Activated B cell treated with CpG ODN at 0.5 μM for 24 hours (primary cell): ENCODE results near the gene PLIN5. TPM values are rescaled to one million over a fixed set of nuclear protein-coding genes. Genes with fewer than 3 reads are reported as not detected.

Source experiments
- ATAC-seq: fragments of 200-7000 bp; cut with Tn5 transposase; one replicate; pipeline ENCODE4 v1.10.0; 2021; ENCODE audit warnings: low read depth, mild to moderate bottlenecking, moderate library complexity
- CTCF ChIA-PET: fragments of 350-600 bp; sonication (Branson Sonifier 250); formaldehyde crosslinking; loops from one replicate; lab custom pipeline; 2021; ENCODE audit warnings: antibody characterized with exemption; lab: Charles Lee
- POLR2A ChIA-PET: fragments of 350-600 bp; sonication (Branson Sonifier 250); formaldehyde crosslinking; loops from one replicate; lab custom pipeline; 2021; ENCODE audit warnings: antibody characterized with exemption; lab: Charles Lee
- DNase-seq: peaks from one replicate; pipeline ENCODE4 v3.0.0; 2022
- H3K27ac Mint-ChIP-seq: one replicate; pipeline ENCODE4 v1.8.0; 2020; ENCODE audit warnings: mixed read lengths
- H3K27me3 Mint-ChIP-seq: one replicate; pipeline ENCODE4 v1.8.0; 2021; ENCODE audit warnings: mixed read lengths
- H3K36me3 Mint-ChIP-seq: one replicate; pipeline ENCODE4 v1.8.0; 2021; ENCODE audit warnings: low read depth, mixed read lengths
- H3K4me1 Mint-ChIP-seq: one replicate; pipeline ENCODE4 v1.8.0; 2021; ENCODE audit warnings: mixed read lengths
- H3K4me3 Mint-ChIP-seq: one replicate; pipeline ENCODE4 v1.8.0; 2020; ENCODE audit warnings: mild to moderate bottlenecking, mixed read lengths
- H3K9me3 Mint-ChIP-seq: one replicate; pipeline ENCODE4 v1.8.0; 2020; ENCODE audit warnings: mixed read lengths
- intact Hi-C: fragments of 100-400 bp; cut with micrococcal nuclease; formaldehyde crosslinking; loops from one replicate; pipeline ENCODE4 v1.15.1; 2024
- total RNA-seq: library from RNA; stranded (reverse); gene quantifications from 2 replicates; pipeline ENCODE4 v1.2.3, GENCODE V29; 2022
- TF ChIP-seq, protein P1 (sequence below): fragments of 200-600 bp; IDR thresholded peaks from one replicate; pipeline ENCODE4 v1.8.0; 2022; ENCODE audit warnings: antibody characterized with exemption, mild to moderate bottlenecking

The PLIN5 gene
- total RNA-seq, 1 donor from 2014 or later, result 0.33 TPM

- POLR2A ChIA-PET, result no interaction called here
- Mint-ChIP-seq H3K4me1 (no peaks in the 10 kb centered on the region), H3K27me3 (no peaks in the 10 kb centered on the region)
Measured at GRCh38 chr19:4493929-4494690, 40.9 kb downstream of the PLIN5 start.

DNA sequence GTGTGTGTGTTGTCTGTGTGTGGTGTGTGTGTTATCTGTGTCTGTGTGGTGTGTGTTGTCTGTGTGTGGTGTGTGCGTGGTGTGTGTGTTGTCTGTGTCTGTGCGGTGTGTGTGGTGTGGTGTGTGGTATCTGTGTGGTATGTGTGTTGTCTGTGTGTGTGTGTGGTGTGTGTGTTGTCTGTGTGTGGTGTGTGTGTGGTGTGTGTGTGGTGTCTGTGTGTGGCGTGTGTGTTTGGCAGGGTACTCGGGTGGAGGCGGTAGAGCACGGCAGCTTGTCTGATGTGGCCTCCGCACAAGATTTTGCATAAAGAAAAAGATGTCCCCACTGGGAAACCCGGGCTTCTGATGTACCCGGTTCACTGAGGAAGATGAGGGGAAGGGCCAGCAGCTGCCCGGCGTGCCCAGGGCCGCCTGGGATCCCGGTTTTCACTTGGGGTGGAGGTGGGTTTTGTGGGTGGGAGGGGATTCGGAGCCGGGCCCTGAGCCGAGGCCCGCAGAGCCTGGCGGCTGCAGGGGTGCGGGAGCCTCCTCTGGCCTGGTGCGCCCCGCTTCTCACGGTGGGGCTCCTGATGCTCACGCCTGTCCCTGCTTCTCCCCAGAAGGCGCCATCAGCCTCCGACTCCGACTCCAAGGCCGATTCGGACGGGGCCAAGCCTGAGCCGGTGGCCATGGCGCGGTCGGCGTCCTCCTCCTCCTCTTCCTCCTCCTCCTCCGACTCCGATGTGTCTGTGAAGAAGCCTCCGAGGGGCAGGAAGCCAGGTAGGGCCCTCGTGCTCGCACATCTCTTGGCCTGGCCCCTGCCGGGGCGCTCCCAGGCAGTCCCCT lies 41.7 kb downstream of the PLIN5 start:
- DNase-seq (no peak), ATAC-seq (no peak)
- Mint-ChIP-seq H3K27me3 (no peaks in the 10 kb centered on the region), H3K4me3 (no peak overlapping the region), H3K36me3 (peaks cover 52% of the 10 kb centered on the region), H3K9me3 (no peaks in the 10 kb centered on the region), H3K27ac (no peak overlapping the region), H3K4me1 (no peaks in the 10 kb centered on the region)
- ChIA-PET CTCF (no interaction called here), POLR2A (interaction anchor here (0.6 kb wide), 1 partner anchor 58 kb away, joined by 3 read pairs; no protein-coding TSS in a partner anchor)
- intact Hi-C loops, result no loop called here
- TF ChIP-seq, protein P1, sequence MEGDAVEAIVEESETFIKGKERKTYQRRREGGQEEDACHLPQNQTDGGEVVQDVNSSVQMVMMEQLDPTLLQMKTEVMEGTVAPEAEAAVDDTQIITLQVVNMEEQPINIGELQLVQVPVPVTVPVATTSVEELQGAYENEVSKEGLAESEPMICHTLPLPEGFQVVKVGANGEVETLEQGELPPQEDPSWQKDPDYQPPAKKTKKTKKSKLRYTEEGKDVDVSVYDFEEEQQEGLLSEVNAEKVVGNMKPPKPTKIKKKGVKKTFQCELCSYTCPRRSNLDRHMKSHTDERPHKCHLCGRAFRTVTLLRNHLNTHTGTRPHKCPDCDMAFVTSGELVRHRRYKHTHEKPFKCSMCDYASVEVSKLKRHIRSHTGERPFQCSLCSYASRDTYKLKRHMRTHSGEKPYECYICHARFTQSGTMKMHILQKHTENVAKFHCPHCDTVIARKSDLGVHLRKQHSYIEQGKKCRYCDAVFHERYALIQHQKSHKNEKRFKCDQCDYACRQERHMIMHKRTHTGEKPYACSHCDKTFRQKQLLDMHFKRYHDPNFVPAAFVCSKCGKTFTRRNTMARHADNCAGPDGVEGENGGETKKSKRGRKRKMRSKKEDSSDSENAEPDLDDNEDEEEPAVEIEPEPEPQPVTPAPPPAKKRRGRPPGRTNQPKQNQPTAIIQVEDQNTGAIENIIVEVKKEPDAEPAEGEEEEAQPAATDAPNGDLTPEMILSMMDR, result no peak

More at GRCh38 chr19:4493929-4494690, 40.9 kb downstream of the PLIN5 start:
- intact Hi-C loops, result no loop called here
- CTCF ChIA-PET, result no interaction called here
- peaks cover 49% of the 10 kb centered on the region for H3K36me3 Mint-ChIP-seq
- H3K4me3 Mint-ChIP-seq, result no peak overlapping the region
- ATAC-seq (no peak), DNase-seq (no peak)
- H3K9me3 Mint-ChIP-seq, result no peaks in the 10 kb centered on the region
- TF ChIP-seq, protein P1, result no peak
- H3K27ac Mint-ChIP-seq, result no peak overlapping the region

- DNase-seq (no peak), ATAC-seq (no peak)
- TF ChIP-seq, protein P1, result no peak
- Mint-ChIP-seq H3K4me1 (no peaks in the 10 kb centered on the region), H3K36me3 (peaks cover 54% of the 10 kb centered on the region), H3K4me3 (no peak overlapping the region), H3K27me3 (no peaks in the 10 kb centered on the region), H3K9me3 (no peaks in the 10 kb centered on the region), H3K27ac (no peak overlapping the region)
- ChIA-PET CTCF (no interaction called here), POLR2A (no interaction called here)
- intact Hi-C loops, result no loop called here
Measured at GRCh38 chr19:4492337-4493103, 42.5 kb downstream of the PLIN5 start.

- H3K4me3 Mint-ChIP-seq, result no peak overlapping the region
- H3K4me1 Mint-ChIP-seq, result no peaks in the 10 kb centered on the region
- DNase-seq (no peak), ATAC-seq (no peak)
- H3K36me3 Mint-ChIP-seq, result peaks cover 59% of the 10 kb centered on the region
- H3K9me3 Mint-ChIP-seq, result no peaks in the 10 kb centered on the region
- intact Hi-C loops, result no loop called here
- TF ChIP-seq, protein P1, result no peak
- ChIA-PET CTCF (no interaction called here), POLR2A (no interaction called here)
- no peaks in the 10 kb centered on the region for H3K27me3 Mint-ChIP-seq
- H3K27ac Mint-ChIP-seq, result no peak overlapping the region
Measured at GRCh38 chr19:4491446-4491845, 43.6 kb downstream of the PLIN5 start.
